IPS-18c (cell line): ENCODE measurements around the gene ZFHX3.

Source experiments
- H3K4me3 ChIP-seq: 2 replicates; pipeline ENCODE4 v1.7.0; 2013; ENCODE audit warnings: low read depth, mild to moderate bottlenecking, low read length, moderate library complexity; ENCODE audit not compliant: insufficient read depth
- H3K9me3 ChIP-seq: one replicate; pipeline ENCODE4 v1.6.1; 2013; ENCODE audit warnings: mild to moderate bottlenecking, low read length, moderate library complexity; ENCODE audit not compliant: control insufficient read depth, insufficient read depth

Gene ZFHX3

GRCh38 chr16:72927199-72928089 lies 120.5 kb downstream of the ZFHX3 start:
- no peaks in the 10 kb centered on the region for H3K9me3 ChIP-seq
- H3K4me3 ChIP-seq = no peak overlapping the region

- H3K4me3 ChIP-seq = no peak overlapping the region
- no peaks in the 10 kb centered on the region for H3K9me3 ChIP-seq
Measured at GRCh38 chr16:72926177-72927070, 121.5 kb downstream of the ZFHX3 start.

- H3K4me3 ChIP-seq = no peak overlapping the region
- H3K9me3 ChIP-seq = no peaks in the 10 kb centered on the region
Measured at GRCh38 chr16:72925631-72925979, 122.3 kb downstream of the ZFHX3 start.

GRCh38 chr16:72924927-72925630 lies 122.8 kb downstream of the ZFHX3 start:
- no peak overlapping the region for H3K4me3 ChIP-seq
- H3K9me3 ChIP-seq = no peaks in the 10 kb centered on the region

GRCh38 chr16:72924537-72924926 lies 123.4 kb downstream of the ZFHX3 start:
- Histone ChIP-seq H3K9me3 (no peaks in the 10 kb centered on the region), H3K4me3 (no peak overlapping the region)

GRCh38 chr16:72923757-72924156 lies 124.2 kb downstream of the ZFHX3 start:
- H3K4me3 ChIP-seq = no peak overlapping the region

GRCh38 chr16:72922714-72923113 lies 125.2 kb downstream of the ZFHX3 start:
- H3K4me3 ChIP-seq = no peak overlapping the region

More at GRCh38 chr16:72923757-72924156, 124.2 kb downstream of the ZFHX3 start:
- H3K9me3 ChIP-seq = no peaks in the 10 kb centered on the region

GRCh38 chr16:72921620-72922019 lies 126.3 kb downstream of the ZFHX3 start:
- H3K4me3 ChIP-seq = no peak overlapping the region
- H3K9me3 ChIP-seq = no peaks in the 10 kb centered on the region

More at GRCh38 chr16:72922714-72923113, 125.2 kb downstream of the ZFHX3 start:
- no peaks in the 10 kb centered on the region for H3K9me3 ChIP-seq

- Histone ChIP-seq H3K4me3 (no peak overlapping the region), H3K9me3 (no peaks in the 10 kb centered on the region)
Measured at GRCh38 chr16:72921106-72921505, 126.8 kb downstream of the ZFHX3 start.

GRCh38 chr16:72917051-72917450 lies 130.9 kb downstream of the ZFHX3 start:
- H3K4me3 ChIP-seq = no peak overlapping the region
- H3K9me3 ChIP-seq = no peaks in the 10 kb centered on the region

GRCh38 chr16:72915331-72915730 lies 132.6 kb downstream of the ZFHX3 start:
- Histone ChIP-seq H3K9me3 (no peaks in the 10 kb centered on the region), H3K4me3 (no peak overlapping the region)

- Histone ChIP-seq H3K9me3 (no peaks in the 10 kb centered on the region), H3K4me3 (no peak overlapping the region)
Measured at GRCh38 chr16:72913551-72913950, 134.4 kb downstream of the ZFHX3 start.

- H3K9me3 ChIP-seq = no peaks in the 10 kb centered on the region
- H3K4me3 ChIP-seq = no peak overlapping the region
Measured at GRCh38 chr16:72911971-72912370, 136.0 kb downstream of the ZFHX3 start.

- H3K9me3 ChIP-seq = no peaks in the 10 kb centered on the region
- H3K4me3 ChIP-seq = no peak overlapping the region
Measured at GRCh38 chr16:72910875-72911274, 137.1 kb downstream of the ZFHX3 start.

- H3K4me3 ChIP-seq = no peak overlapping the region
- H3K9me3 ChIP-seq = no peaks in the 10 kb centered on the region
Measured at GRCh38 chr16:72910381-72910780, 137.5 kb downstream of the ZFHX3 start.

- no peaks in the 10 kb centered on the region for H3K9me3 ChIP-seq
- no peak overlapping the region for H3K4me3 ChIP-seq
Measured at GRCh38 chr16:72909196-72909595, 138.7 kb downstream of the ZFHX3 start.

- no peak overlapping the region for H3K4me3 ChIP-seq
- no peaks in the 10 kb centered on the region for H3K9me3 ChIP-seq
Measured at GRCh38 chr16:72908362-72909167, 139.4 kb downstream of the ZFHX3 start.
